ENCODE data around the gene NR1D1. TPM values are rescaled to one million over a fixed set of nuclear protein-coding genes. Genes with fewer than 3 reads are reported as not detected.
A peak's percentile ranks its signal among the peaks of the same experiment; 100 is the strongest.

Gene NR1D1
- total and polyA plus RNA-seq, 2 of the 13 experiments (the other 11 are each of a cell fraction or from before 2014, with no cell fraction given), result 2.1 to 2.7 TPM

GRCh38 chr17:40103071-40103661 lies 2.8 kb upstream of the NR1D1 start (continued):
- TF ChIP-seq EP300 (IDR thresholded peaks at IDR 0.05; ENCODE audit: low read depth in 2 of 2, low read length in 2 of 2) (peak in 1 of 2 experiments; percentile 44; a peak in 1 of 4 replicates), EP300 (CRISPR knock-in tag; IDR thresholded peaks at IDR 0.05; ENCODE audit: borderline replicate concordance) (no peak), AFF4 (CRISPR knock-in tag; IDR thresholded peaks at IDR 0.05) (no peak), ZBTB26 (CRISPR knock-in tag; IDR thresholded peaks at IDR 0.05; ENCODE audit: borderline replicate concordance) (peak; percentile 67), ZNF574 (CRISPR knock-in tag; IDR thresholded peaks at IDR 0.05) (0 out of 2 replicates have a peak, but pooled peaks have one; percentile 17), ZNF317 (CRISPR knock-in tag; IDR thresholded peaks at IDR 0.05) (no peak), XRCC5 (optimal IDR thresholded peaks at IDR 0.05; ENCODE audit: low read length) (peak; percentile 45), MED13 (CRISPR knock-in tag; IDR thresholded peaks at IDR 0.05) (no peak), SKIL (CRISPR knock-in tag; IDR thresholded peaks at IDR 0.05; ENCODE audit: borderline replicate concordance) (0 out of 2 replicates have a peak, but pooled peaks have one; percentile 45), ZNF740 (CRISPR knock-in tag; IDR thresholded peaks at IDR 0.05) (0 out of 2 replicates have a peak, but pooled peaks have one; percentile 17), ZBTB7B (CRISPR knock-in tag; IDR thresholded peaks at IDR 0.05) (0 out of 2 replicates have a peak, but pooled peaks have one; percentile 19), ZNF580 (CRISPR knock-in tag; IDR thresholded peaks at IDR 0.05; ENCODE audit: borderline replicate concordance, low read depth) (0 out of 2 replicates have a peak, but pooled peaks have one; percentile 37), TMF1 (CRISPR knock-in tag; IDR thresholded peaks at IDR 0.05; ENCODE audit: low read depth) (no peak), ZNF558 (CRISPR knock-in tag; IDR thresholded peaks at IDR 0.05; ENCODE audit: borderline replicate concordance) (no peak), TGIF2 (CRISPR knock-in tag; IDR thresholded peaks at IDR 0.05) (peak; percentile 58; the same call in 1 of the 2 replicates), IKZF4 (CRISPR knock-in tag; IDR thresholded peaks at IDR 0.05; ENCODE audit: borderline replicate concordance, low read depth, not compliant biosample characterization) (no peak), POLR2AphosphoS5 (IDR thresholded peaks at IDR 0.05; ENCODE audit: low read depth, low read length) (no peak)
